ENCODE measurements around the gene PLAAT3.
A peak's percentile ranks its signal among the peaks of the same experiment; 100 is the strongest.
"Not testable (repeated sequence)": the region's sequence is repeated elsewhere in the genome, so short reads cannot be mapped to it uniquely, and the experiment has no call there.

Gene PLAAT3

DNA sequence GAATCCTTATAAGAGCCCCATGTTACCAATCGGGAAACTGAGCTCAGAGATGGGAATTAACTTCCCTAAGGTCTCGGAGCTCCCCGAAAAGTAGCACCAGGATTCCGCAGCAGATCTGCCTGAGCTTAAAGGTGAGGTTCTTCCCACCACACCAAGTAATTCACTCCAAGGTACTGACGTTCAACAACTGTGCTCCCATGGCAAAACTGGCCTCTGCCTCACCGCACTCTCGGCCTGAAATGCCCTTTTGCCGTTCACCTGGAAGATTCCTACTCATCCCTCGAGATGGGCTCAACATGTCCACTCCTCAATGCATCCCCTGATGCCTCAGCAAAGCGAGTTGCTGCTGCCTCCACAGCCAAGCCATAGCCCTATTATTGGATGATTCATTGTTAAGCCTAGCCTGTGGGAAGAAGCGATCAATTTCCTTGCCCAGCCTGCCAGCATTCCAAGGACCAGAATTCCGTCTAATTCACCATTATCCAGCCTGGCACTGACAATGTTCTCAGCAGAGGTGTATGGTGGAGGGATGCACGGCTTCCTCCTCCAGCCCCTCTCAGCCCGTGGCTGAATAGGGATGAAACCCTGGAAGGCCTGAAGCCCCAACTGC is 4.2 kb downstream of the PLAAT3 start:
- peak in 8 of 56 donors; percentile 4 to 61 (median 48) for DNase-seq

DNA sequence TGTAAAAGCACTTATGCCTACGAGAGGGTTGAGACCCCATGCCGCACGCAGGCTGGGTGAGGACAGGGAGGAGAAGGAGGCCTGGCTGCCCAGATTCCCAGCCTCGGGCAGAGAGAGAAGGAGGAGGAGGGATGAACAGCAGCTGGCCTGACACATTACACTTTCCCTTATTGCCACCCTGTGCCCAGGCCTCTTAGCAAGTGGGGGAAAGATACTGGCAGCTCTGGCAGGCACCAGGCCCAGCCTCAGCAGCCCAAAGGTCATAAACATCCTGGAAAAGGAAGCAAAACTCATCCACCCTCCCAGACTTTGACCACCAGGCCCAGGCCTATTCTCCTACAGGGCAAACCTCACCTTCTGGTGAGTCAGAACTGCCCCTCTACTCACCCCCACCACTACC is 4.7 kb downstream of the PLAAT3 start:
- DNase-seq, result peak in 27 of 56 donors; percentile 11 to 73 (median 31)

DNA sequence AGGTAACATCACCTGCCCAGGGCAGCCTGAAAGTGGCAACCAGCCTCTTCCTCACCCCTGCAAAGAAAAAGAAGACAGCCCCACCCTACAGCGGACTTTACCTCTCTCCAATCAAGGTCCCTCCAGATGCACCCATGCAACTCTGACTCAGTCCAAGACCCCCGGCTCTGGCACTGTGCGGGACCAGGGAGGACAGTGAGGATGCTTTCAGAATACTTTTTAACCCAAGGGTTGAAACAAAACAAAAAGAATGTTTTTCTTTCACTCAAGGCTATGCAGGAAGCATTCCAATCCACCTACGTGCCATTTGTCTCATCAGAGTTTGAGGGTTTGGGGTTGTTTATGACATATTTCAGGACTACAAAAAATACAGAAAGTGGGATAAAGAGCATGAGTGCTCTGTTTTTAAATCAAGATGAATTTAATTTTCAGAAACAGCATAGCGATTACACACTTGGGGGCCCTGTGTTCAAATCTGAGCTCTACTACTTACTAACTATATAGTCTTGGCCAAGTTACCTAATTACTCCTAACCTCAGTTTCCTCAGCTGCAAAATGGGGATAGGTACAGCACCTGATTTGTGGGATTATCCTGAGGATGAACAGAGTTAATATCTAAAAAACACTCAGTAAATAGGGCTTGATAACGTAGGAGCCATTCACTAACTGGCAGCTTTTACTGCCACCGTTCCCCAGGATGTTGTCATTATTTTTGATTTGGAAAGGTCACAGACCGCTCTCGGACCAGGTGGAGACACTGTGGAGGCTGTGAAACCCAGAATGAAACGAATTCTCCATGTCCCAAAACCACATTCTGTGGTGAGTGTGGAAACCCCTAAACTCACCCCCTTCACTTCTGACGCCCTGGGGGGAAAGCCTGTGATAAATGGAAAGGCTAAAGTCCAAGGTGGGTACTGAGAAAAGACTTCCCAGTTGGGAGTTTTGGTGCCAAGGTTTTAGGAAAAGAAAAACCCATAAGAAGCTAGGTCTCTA is 5.6 kb downstream of the PLAAT3 start:
- no peak for DNase-seq

DNA sequence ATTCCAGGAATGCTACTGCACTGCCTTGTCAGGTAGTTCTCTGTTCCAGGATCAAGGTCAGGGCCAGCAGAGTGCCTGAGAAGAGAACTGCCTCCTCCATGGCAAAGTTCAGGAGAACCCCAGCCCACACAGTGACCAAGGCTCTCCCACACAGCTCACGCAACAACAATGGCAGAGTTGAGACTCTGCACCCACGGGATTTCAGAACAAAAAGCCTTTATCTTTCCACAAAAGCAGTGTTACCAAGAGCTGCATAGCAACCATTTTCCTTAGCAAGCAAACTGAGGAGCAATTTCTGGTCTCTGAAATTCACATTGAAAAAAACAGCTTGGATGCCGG is 11.1 kb downstream of the PLAAT3 start:
- DNase-seq, result peak in 48 of 56 donors; percentile 10 to 91 (median 59)

DNA sequence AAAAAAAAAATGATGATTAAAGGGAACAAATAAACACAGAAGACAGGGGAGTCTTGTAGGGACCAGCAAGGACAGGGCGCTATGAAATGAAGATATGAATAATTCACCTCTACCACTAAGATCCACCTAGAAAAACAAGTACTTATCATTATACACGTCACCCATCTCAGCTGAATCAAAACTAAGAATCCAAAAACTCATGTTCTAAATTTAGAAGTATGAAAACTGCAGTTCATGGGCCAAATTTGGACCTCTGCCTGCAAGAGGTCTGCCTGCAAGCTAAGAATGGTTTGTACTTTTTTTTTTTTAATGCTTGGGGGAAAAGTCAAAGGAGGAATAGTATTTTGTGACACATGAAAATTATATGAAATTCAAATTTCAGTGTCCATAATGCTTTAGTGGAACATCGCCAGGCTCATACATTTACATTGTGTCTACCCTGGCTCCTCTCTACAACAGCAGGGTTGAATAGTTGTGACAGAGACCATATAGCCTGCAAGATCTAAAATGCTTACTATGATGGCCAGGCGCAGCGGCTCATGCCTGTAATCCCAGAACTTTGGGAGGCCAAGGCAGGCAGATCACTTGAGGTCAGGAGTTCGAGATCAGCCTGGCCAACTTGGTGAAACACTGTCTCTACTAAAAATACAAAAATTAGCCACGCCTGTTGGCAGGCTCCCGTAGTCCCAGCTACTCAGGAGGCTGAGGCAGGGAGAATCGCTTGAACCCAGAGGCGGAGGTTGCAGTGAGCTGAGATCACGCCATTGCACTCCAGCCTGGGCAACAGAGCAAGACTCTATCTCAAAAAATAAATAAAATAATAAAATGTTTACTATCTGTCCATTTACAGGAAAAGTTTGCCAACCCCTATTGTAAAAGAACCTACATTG is 11.7 kb downstream of the PLAAT3 start:
- DNase-seq, result not testable (repeated sequence)

DNA sequence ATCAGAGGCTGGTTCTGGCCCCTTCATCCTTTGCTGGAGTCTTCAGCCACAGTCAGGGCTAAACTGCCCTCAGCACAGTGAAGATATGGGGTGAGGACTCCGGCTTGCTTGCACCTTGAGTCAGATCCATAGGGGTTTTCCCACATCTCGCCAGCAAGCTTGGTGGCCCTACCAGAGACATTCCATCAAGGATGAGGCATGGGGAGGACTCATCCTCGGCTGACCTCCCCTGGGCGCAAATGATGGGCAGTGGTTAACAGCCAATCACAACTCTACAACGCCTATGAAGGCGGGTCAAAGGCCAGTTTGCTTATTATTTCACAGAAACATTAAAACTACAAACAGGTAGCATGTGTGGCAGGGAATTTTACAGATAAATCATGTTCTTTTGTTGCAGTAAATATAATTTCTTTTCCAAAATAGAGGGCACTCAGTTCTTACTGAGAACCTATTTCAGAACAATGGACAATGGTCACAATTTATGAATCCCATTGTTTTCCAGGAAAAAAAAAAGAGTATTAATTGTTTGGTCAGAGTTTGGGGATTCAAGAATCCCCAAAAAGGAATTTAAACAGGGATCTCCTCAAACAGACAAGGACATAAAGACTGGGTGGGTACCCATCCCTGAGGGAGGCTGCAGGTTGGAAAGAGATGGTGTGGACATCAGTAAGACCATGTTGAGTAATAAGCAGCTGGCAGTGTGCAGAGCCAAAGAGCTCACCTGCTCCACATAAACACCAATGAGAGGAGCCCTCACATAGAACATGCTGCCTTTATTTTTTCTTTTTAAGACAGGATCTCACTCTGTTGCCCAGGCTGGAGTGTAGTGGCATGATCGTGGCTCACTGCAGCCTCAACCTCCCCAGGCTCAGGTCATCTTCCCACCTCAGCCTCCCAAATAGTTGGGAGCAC is 14.8 kb downstream of the PLAAT3 start:
- DNase-seq, result peak in 20 of 56 donors; percentile 14 to 53 (median 34)

DNA sequence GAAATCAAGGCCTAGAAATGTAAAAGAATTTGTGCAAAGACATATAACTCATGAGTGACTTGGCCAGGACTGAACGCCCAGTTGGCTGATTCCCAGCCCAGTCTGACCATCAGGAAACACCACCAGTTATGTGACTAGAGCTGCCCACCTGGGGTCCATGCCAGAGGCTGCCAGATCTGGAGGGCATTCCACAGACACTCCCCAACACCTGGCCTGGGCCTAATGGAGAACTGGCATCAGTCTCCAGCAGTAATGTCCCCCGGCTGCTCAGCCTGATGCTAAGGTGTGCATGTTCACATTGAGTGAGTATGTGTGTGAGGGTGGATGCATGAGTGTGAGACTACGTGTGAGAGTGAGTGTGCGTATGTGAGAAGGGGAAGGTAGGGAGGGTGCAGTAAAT is 15.7 kb downstream of the PLAAT3 start:
- no peak for DNase-seq

DNA sequence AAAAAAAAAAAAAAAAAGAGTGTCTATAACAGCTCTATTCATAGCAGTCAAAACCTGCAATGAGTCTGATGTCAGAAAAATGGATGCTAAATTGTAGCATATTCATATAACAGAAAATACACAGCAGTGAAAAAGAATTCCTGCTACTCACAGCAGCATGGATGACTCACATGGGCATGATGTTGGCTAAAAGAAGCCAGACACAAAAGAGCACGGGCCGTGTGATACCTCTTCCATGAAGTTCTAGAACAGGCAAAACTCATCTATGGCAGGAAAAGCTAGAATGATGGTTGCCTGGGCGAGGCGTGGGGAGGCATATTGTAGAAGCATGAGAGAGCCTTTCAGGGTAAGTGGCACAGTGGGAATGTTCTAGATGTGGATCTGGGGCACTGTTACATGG is 18.9 kb downstream of the PLAAT3 start:
- DNase-seq, result peak in 1 of 56 donors; percentile 8

DNA sequence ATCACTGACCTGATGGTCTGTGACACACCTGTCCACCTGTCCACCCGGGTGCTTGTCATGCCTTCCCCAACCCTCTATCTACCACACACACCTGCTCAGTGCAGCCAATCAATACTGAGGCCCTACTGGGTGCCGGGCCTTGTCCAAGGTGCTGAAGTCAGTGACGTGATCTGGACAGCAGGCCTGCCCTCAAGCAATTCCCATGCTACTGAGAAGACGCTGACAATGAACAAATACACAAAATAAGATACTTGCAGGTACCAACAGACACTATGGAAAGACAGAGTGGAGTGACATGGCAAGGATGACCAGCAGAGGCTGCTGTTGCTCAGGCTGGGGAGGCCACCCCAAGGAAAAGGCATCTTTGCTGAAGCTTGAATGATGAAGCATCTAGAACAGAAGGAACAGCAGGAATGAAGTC is 21.2 kb downstream of the PLAAT3 start:
- DNase-seq, result peak in 16 of 56 donors; percentile 13 to 65 (median 36)

DNA sequence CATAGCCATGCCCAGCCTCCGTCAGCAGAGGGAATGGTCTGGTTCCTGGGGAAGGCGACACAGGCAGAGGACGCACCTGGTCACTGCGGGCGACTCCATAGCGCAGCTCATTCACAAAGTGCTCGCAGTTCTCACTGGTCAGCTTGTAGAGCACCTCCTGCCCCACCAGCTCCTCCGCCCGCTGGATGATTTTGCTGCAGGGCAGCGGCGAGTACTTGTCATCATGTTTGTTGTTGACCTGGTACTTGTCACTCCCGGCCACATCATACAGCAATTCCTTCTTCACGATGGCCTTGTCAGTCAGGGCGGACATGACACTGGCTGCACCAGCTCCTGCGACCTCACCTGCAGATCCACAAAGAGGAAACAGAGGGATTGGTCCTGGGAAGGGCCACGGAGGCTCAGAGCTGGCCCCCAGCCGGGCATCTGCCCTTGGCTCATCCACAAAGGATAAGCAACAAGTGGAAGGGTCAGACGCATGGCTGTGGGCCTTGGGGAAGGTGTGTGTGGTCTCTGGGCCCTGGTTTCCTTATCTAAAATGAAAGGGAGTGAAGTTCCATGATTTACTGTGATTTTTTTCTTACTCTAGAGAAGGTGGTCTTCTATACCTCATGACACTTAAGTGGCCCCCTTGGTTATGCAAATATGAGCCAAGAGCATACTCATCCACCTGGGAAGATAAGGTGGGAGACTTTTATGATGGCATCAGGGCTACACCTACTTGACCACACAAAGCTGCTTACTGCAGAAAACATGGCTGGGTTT is 24.0 kb downstream of the PLAAT3 start:
- no peak for DNase-seq

DNA sequence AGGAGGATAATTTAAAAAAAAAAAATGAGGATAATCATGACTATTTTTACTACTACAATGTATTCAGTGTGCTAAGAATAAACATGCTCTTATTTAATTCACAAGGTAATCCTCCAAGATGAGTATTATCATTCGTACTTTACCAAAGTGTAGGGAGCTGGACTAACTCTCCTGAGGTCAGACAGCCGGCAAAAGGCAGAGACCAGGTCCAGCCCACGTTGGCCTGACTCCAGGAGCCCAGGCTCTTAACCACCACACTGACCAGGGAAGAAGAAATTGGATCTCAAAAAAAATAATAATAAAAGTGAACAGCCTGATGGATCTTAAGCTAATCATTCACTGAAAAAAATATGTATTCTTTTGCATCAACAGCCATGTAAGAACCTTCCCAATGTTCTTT is 25.2 kb downstream of the PLAAT3 start:
- no peak for DNase-seq

DNA sequence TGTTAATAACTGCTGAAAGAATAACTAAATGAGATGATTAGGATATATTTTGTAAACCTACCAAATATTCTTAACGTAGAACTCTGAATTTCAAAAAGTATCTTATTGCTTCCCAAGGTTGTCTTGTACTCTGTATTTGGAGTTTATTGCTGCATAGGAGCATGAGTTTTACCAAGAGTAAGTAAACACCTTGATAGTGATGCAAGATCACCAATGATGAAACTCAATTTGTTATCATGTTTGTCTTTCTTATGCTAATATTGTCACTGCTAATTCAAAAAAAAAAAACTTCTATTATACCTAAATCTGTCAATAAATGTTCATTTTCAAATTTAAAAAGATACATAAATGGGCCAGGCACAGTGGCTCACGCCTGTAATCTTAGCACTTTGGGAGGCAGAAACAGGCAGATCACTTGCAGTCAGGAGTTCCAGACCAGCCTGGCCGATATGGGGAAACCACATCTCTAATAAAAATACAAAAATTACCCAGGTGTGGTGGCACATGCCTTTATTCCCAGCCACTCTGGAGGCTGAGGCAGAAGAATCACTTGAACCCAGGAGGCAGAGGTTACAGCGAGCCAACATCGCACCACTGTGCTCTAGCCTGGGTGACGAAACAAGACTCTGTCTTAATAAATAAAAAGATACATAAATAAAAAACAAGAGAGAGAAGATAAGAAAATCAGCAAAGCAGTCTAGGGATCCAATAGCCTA is 27.6 kb downstream of the PLAAT3 start:
- DNase-seq, result no peak

DNA sequence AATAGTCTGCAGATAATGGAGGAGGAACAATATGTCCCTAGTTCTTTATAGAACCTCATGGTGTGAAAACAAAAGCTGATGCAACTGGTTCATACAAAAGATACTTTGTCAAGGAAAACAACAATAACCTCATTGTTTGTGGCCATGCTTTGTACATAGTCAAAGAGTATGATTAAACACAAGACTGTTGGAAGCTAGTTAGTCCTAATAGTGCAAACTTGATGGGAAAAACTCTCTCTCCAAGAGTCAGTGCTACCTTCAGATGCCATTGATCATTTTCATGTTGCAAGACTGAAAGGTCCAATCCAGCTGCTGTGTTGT is 30.9 kb downstream of the PLAAT3 start:
- DNase-seq, result peak in 5 of 56 donors; percentile 27 to 87 (median 34)

DNA sequence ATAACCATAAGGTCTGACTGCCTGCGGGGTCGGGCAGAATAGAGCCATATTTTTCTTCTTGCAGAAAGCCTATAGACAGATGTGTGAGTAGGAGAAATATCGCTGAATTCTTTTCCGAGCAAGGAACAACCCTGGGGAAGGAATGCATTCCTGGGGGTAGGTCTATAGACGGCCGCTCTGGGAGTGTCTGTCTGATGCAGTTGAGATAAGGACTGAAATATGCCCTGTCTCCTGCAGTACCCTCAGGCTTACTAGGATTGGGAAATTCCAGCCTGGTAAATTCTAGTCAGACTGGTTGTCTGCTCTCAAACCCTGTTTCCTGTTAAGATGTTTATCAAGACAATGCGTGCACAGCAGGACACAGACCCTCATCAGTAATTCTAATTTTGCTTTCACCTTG is 33.0 kb downstream of the PLAAT3 start:
- not testable (repeated sequence) for DNase-seq

DNA sequence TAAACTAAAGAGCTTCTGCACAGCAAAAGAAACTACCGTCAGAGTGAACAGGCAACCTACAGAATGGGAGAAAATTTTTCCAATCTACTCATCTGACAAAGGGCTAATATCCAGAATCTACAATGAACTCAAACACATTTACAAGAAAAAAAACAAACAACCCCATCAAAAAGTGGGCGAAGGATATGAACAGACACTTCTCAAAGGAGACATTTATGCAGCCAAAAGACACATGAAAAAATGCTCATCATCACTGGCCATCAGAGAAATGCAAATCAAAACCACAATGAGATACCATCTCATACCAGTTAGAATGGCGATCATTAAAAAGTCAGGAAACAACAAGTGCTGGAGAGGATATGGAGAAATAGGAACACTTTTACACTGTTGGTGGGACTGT is 35.4 kb downstream of the PLAAT3 start:
- not testable (repeated sequence) for DNase-seq

DNA sequence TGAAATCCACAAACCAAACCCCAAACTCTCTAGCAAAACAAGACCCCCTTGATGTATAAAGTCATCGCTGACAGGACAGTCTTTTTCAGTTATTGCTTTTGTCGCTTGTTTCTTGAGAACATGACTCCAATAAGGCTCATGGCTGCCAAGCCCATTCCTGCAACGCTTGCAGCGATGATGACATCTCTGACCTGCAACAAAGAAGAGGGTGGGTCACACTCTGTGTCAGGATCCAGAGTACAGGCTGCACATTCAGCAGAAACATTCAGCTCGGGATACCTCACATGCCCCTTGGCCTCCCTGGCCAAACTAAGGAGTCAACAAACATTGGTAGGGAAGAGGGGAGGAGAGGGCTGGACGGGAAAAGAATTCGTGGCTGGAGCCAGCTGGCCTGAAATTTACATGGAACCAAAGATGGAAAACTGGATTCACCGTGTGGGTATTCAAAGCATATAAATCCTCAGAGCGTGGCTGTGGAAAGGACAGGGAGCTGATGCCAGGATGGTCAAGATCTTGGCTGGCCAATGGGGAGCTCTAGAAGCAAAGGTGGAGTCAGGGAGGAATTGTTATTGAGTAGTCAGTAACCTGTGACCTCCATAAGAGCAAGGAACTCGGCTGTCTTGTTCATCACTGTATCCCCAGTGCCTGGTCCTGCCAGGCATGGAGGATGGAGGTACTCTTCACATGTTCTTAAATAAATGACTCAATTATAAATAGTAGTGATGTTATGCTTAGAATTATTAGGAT is 39.2 kb downstream of the PLAAT3 start:
- DNase-seq, result no peak

DNA sequence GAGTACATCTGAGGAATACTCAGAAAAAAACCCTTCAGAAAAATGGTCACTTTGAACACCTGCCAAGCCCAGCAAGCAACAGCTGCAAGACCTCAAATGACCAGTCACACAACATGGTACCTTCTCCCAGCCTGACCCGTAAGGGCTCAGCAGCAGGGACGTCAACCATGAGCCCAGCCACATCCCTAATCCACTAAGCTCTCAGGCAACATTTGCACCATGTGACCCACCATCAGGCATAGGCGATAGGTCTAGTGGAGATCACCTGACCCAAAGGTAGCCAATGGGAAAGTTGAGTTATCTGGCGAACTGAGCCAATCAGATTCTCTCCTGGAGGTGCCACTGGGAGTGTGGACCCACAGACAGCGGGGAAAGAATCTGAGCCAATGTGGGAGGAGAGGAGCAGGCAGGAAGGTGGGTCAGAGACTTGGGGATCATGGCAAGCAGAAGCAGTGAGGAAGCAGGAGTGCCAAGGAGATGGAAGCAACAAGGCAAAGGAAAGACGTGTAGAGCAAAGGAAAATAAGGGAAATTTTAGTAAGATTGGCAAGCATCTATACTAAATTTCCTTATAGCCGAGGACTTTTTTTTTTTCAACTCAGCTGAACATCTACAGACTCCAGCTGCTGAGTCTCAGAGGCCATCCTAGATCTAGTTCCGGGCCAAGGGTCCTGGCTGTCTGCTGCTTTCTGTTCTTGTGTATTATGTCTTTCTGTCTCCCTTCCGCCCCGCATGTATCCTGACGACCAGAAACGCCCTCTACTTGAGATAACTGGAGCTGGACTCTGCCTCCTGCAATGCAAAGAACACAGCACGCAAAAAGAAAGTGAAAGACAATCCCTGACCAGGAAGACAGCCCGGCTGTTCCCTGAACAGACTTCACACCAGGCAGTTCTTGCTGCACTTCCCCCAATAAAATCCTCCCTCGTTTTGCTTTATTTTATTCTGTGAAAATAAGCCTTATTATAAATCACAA is 40.1 kb downstream of the PLAAT3 start:
- DNase-seq, result peak in 9 of 56 donors; percentile 25 to 42 (median 30)
